AG10803 (cell line): Measurements from ENCODE around the gene MAP1S.

ENCODE experiments used
- DNase-seq: peaks from one replicate; pipeline ENCODE4 v3.0.0; 2010; ENCODE audit warnings: low read depth
- H3K4me3 ChIP-seq: 2 replicates; pipeline ENCODE4 v1.5.1; 2011; ENCODE audit warnings: mild to moderate bottlenecking, low read length, control low read depth
- TF ChIP-seq, protein P1 (sequence below): conservative IDR thresholded peaks from 2 replicates; pipeline ENCODE4 v1.5.1; 2011; ENCODE audit warnings: mild to moderate bottlenecking, low read length, control low read depth, inconsistent platforms

The MAP1S gene

DNA sequence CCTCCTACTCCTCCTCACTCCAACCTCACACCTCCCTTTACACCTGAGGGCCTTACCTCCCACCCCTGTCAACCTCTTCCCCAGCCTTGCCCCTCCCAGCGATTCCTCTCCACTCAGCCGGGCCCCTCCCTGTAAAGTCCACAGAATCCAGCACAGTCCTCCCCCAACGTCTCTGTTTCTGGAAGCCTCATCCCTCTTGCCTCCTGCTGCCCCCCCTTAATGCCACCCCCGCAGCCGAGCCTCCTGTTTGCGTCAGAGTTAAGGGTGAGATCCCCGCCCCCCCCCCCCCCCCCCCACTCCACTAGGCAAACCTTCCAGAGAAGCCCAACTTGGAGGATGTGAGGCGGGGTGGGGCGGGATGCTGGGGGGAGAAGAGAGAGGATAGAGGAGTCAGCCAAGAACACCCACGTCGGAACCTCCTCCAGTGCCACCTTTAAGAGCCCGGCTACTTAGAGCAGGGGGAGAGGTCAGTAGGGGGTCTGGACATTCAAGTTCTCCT, 33.2 kb upstream of the MAP1S start:
- no peak for DNase-seq

DNA sequence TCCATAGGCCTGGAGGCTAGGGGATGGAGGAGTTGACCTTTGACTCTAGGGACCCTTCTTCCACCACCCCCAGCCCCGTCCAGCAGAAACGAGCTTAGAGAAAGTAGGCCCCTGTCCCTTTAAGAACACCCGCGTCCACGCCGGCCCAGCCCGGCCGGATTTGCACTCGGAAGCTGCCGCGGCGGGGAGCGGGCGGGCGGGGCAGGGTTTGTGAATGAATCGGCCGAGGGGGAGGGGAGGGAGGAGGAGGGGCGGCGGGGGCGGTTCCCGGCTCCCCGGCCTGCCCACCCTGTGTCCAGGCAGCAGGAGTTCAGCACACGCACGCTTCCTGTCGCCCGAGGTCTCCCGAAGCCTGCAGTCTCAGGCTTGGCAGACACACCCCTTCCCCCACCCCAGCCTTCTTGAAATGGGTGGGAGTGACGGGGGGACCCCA, 32.7 kb upstream of the MAP1S start:
- no peak overlapping the region; the same call in 1 of the 2 replicates for H3K4me3 ChIP-seq
- TF ChIP-seq, protein P1, sequence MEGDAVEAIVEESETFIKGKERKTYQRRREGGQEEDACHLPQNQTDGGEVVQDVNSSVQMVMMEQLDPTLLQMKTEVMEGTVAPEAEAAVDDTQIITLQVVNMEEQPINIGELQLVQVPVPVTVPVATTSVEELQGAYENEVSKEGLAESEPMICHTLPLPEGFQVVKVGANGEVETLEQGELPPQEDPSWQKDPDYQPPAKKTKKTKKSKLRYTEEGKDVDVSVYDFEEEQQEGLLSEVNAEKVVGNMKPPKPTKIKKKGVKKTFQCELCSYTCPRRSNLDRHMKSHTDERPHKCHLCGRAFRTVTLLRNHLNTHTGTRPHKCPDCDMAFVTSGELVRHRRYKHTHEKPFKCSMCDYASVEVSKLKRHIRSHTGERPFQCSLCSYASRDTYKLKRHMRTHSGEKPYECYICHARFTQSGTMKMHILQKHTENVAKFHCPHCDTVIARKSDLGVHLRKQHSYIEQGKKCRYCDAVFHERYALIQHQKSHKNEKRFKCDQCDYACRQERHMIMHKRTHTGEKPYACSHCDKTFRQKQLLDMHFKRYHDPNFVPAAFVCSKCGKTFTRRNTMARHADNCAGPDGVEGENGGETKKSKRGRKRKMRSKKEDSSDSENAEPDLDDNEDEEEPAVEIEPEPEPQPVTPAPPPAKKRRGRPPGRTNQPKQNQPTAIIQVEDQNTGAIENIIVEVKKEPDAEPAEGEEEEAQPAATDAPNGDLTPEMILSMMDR = no peak
- DNase-seq = no peak

More for the DNA sequence above, 33.2 kb upstream of the MAP1S start:
- TF ChIP-seq, protein P1 = no peak
- H3K4me3 ChIP-seq = no peak overlapping the region; the same call in 1 of the 2 replicates

DNA sequence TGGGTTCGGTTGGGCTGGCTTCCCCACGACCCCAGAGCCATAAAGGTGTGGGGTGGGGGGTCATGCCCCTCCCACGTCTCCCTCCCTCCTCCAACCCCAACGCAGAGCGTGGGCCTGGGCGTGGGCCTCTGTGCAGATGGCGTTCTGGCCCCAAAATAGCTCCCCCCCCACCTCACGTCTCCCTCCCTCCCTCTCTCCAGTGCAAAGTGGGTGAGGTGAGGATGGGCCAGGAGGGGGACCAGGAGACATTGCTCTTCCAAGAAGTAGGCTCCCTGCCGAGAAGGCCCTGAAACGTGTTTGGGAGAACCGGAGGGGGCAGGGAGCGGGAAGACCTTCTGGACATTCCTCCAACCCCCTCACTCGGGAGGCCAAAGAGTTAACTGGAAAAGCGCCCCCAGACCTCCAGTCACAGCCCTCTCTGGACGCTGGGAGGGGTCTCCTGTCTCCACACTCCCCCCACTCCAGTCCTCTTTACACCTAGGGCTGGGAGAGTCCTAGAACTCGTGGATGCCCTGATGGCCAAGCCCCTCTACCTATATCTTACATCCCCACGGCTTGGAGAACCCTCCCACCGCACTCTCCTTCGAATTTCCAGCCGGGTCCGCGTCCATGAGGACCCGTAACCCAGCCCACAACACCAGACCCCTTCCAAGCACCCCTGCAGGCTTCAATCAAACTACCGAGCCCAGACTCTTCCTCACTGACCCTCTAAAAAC, 32.0 kb upstream of the MAP1S start:
- H3K4me3 ChIP-seq = no peak overlapping the region
- no peak for DNase-seq

DNA sequence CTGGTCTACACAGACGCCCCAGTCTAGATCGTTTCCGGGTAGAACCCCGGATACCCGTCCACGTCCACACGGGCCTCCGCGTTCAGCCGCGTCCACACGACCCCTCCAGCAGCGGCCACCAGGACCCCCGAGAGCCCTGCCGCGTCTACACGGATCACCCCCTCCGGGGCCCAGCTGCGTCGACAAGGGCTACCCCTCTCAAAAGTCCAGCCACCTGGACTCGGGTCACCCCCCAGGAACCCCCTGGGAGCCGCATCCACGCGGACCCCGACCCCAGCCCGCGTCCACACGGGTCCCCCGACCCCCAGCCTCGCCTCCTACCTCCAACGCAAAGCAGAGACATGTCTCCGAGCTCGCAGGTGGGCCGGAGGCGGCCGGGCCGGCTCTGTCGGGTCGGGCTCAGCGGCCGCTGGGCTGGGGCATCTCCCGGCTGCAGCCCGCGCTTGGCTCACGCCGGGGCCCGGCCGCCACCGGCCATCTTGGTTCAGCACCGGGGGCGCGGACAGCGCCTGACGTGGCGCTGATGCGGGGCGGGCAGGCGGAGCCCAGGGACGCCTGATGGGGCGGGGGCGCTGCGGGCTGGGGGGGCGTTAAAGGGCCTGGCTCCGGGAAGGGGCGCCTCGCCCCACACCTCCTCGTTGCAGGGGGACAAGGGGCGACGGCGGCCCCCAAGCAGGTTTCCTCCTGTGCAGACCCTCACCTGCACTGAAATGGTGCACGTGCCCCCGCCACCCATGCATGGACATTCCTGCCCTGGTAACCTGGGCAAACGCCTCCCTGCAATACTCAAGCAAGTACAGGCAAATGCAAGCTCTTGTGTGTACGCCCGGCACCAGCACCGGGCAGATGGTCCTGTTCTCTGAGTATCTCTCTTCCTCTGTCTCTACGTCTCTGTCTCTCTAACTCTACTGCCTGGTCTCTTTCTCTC, 31.2 kb upstream of the MAP1S start, which contains the start of gene UNC13A:
UNC13A (minus strand) TSS at position 498 of the 928 bp plus-strand sequence; CDS start at position 343, 155 bp downstream.
- H3K4me3 ChIP-seq = no peak within 1 kb of the TSS
- TF ChIP-seq, protein P1 = no peak

More for the DNA sequence above, 32.0 kb upstream of the MAP1S start:
- TF ChIP-seq, protein P1 = no peak

DNA sequence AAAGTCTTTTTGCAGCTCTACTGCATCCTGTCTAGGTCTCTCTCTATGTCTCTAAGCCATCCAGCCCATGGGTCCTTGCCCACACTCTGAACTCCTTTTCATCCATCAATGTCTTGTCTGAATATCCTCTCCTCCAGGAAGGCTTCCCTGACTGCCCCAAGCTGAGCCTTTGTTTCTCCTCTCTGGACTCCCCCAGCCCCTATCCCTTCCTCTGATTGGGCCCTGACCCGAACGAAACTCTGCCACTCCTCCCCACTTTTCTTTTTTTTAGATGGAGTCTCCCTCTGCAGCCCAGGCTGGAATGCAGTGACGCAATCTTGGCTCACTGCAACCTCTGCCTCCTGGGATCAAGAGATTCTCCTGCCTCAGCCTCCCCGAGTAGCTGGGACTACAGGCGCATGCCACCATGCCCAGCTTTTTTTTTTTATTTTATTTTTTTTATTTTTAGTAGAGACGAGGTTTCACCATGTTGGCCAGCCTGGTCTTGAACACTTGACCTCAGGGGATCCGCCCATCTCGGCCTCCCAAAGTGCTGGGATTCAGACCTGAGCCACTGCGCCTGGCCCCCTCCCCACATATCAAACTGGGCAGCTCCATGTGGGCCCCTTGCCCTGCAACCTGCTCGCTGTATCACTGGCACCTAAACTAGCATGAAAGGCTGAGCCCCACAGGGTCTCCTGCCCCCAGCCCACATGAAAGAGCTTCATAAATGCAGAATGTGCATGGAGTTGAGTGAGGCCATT, 30.3 kb upstream of the MAP1S start:
- TF ChIP-seq, protein P1 = no peak
- no peak for DNase-seq
- no peak overlapping the region for H3K4me3 ChIP-seq

More for the DNA sequence above, 31.2 kb upstream of the MAP1S start, which contains the start of gene UNC13A:
- DNase-seq = no peak

DNA sequence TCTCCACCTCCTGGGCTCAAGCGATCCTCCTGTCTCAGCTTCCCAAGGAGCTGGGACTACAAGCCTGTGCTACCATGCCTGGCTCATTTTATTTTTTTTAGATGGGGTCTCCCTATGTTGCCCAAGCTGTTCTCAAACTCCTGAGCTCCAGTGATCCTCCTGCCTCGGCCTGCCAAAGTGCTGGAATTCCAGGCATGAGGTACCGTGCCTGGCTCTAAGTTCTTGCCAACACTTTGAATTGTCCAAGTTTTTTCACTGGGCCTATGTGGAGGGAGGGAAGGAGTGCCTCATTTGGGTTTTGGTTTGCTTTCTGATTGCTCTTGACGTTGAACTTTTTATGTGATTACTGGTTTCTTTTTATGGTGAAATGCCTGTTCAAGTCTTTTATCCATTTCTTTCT, 26.7 kb upstream of the MAP1S start:
- TF ChIP-seq, protein P1 = no peak

More for the DNA sequence above, 26.7 kb upstream of the MAP1S start:
- no peak for DNase-seq
- H3K4me3 ChIP-seq = no peak overlapping the region
